ENCODE data around the gene CCDC12.

The CCDC12 gene

DNA sequence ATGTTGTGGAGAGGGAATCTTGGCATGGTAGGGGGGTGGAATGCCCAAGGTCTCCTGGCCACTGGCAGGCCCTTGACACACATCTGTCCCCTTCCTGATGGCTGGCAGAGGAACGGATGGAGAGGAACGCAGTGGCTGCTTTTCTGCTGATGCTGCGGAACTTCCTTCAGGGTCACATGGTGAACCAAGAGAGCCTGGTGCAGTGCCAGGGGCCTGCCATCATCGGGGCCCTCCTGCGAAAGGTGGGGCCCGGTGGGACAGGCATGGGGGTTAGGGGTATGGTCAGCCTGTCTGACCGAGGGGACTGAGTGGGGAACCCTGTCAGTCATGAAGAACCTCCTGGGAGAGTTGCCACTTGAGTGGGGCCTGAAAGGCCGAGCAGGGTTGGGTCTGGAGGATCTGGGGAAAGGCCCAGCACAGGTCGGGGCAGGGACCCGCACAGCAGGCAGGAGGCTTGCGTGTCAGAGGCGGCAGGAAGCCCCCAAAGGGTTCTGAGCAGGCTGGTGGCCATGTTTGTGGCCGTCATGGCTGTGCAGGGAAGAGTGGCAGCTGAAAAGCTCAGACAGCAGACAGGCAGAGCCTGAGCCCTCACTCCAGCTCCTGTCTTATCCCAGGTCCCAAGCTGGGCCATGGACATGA lies 21.0 kb upstream of the CCDC12 start:
- H3K27ac ChIP-seq = no peak overlapping the region
- no peak for DNase-seq (ENCODE audit: low read depth, low spot score)

DNA sequence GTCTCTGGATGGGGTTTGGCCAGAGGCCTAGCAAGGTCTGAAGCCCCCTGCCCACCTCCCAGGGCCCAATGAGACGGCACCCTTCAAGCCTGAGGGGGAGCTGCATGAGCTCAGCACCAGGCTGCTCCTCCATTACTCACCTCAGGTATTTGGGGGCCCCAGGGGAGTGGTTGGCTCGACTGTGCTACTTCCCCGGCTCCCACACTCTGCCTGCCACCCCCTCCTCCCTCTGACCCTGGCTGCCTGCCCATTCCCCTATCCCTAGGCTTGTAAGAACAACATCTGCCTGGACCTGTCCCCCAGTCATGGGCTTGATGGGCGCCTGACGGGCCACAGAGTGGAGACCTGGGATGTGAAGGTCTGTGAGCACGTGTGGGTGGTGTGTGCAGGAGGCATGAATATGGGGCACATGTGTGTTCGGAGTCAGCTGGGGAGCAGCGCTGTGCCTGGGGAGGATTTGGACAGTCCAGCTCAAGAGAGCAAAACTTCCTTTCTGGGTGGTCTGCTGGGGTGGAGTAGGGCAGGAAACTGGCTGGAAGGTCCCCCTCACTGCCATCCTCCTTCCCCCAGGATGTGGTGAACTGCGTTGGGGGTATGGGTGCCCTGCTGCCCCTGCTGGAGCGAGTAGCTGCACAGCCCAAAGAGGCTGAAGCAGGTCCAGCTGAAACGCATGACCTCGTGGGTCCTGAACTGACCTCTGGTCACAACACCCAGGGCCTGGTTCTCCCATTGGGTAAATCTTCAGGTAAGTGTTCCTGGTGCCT lies 20.3 kb upstream of the CCDC12 start:
- no peak for DNase-seq (ENCODE audit: low read depth, low spot score)
- no peak overlapping the region for H3K27ac ChIP-seq

DNA sequence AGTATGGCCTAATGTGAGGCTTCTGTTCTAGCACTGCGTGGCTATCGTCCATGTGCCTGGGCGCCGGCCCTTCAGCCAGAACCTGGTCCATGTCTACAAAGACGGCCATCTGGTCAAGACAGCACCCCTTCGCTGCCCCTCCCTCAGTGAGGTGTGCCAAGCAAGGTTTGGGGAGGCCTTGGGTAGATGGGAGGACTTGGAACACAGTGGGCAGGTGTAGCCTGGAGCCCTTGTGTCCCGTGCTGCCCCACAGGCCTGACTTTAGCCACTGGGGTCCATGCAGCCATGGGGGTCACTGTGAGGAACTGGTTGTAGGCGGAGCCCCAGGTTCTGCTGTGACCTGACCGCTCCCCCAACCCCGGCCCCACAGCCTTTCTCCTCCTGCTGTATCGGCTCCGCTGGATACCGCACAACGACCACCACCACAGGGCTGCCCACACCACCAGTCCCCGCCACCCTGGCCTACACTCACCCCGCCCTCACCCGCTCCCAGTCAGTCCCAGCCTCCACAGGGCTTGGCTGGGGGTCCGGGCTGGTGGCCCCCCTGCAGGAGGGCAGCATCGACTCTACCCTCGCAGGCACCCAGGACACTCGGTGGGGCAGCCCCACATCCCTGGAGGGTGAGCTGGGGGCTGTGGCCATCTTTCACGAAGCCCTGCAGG lies 19.5 kb upstream of the CCDC12 start:
- no peak overlapping the region for H3K27ac ChIP-seq
- DNase-seq (ENCODE audit: low read depth, low spot score) = no peak

DNA sequence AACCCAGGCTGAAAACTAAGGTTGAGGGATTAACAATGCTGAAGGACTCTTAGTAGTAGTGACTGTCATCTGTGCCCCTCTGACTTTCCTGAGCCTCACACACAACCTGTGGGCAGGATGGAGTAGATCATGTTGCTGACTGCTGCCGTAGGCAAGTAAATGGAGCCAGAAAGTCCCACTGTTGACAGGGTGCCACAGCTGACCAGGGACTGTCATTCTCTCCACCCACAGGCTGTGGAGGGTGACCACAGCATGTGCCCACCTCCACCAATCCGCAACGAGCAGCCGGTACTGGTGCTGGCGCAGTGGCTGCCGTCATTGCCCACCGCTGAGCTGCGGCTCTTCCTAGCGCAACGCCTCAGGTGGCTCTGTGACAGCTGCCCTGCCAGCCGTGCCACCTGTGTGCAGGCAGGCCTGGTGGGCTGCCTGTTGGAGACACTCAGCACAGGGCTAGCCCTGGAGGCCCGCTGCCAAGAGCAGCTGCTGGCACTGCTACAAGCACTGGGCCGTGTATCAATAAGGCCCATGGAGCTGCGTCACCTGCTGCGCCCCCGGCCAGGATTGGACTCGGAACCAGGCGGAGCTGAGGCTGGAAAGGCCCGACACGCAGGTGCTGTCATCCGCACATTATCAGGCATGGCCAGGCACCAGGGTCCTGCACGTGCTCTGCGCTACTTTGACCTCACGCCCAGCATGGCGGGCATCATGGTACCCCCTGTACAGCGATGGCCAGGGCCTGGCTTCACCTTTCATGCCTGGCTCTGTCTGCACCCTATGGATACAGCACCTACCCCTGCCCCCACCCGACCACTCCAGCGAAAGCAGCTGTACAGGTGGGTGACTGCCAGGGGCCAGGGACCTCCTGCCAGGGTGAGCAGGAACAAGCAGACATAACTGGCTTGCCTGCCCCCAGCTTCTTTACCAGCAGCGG lies 18.5 kb upstream of the CCDC12 start:
- no peak overlapping the region for H3K27ac ChIP-seq
- no peak for DNase-seq (ENCODE audit: low read depth, low spot score)

DNA sequence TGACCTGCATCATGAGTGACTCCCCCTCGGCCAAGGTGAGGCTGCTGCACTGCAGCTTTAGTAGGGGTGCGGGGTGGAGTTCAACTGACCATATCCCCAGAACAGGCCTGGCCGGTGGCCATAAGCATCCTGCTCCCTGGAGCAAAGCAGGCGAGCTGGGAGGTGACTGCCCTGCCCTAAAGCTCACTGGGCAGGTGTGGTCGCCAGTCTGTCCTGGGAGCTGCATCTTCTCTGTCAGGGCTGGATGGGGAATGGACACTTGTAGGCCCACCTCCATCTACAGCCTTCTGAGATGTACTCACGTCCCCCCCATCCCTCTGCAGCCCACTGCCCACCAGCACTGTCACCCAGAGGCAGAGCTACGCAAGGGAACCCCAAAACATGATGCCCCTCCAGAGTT lies 17.4 kb upstream of the CCDC12 start:
- H3K27ac ChIP-seq = no peak overlapping the region
- DNase-seq (ENCODE audit: low read depth, low spot score) = no peak

DNA sequence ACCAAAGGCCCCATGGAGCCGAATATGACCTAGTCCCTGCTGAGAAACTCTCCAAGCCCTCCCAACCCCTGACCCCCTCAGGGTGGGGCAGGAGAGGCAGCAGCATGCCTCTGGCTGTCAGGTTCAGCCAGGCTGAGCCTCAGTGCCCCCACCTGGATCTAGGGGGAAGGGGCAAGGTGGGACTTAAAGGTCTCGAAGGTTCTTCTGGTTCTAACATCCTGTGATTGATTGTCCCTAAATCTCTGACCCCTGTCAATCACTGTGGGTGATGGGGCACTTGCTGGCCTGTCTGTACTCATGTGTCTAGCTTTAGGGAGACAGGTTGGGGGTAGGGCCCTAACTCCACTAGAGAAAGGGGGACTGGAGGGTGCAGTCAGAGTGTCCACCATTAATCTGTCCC lies 16.7 kb upstream of the CCDC12 start:
- DNase-seq (ENCODE audit: low read depth, low spot score) = no peak
- no peak overlapping the region for H3K27ac ChIP-seq

DNA sequence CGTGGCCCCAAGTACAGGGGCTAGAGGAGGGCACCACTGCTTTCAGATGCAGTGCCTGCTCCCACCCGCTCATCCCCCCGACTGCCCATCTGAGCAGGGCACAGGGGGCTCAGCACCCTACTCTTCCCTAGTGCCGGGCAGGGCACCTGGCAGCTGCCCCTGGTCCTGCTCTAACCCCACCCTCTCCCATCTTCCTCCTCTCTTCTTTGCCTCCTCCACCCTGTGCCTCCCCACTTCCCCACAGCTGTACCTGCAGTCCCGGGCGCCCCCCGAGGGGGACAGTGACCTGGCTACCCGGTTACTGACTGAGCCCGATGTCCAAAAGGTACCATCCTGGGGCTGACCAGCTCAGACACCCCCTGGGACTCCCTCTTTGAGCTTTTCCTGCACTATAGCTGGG lies 15.7 kb upstream of the CCDC12 start:
- H3K27ac ChIP-seq = no peak overlapping the region
- no peak for DNase-seq (ENCODE audit: low read depth, low spot score)

DNA sequence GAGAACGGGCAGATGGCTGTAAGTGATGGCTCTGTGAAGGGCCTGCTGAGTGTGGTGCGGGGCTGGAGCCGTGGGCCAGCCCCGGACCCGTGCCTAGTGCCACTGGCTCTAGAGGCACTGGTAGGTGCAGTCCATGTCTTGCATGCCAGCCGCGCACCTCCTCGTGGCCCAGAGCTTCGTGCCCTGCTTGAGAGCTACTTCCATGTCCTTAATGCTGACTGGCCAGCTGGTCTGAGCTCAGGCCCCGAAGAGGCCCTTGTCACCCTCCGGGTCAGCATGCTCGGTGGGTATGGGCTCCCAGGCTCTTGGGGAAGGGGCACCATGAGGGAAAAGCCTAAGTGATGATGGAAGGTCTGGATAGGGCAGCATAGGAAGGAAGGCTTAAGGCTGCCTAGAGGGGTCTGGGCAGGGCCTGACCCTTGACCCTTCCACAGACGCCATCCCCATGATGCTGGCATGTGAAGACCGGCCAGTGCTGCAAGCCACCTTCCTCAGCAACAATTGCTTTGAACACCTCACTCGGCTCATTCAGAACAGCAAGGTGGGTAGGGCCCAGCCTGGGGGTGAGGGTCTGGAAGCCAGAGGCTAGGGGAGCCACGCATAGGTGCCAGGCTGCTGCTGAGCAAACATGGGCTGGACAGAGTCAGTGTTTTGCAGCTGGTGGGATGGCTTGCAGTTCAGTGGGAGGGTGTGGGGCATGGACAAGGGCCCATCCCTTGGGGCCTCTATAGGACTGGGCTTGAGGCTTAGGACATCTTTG lies 15.0 kb upstream of the CCDC12 start:
- DNase-seq (ENCODE audit: low read depth, low spot score) = no peak
- H3K27ac ChIP-seq = no peak overlapping the region

DNA sequence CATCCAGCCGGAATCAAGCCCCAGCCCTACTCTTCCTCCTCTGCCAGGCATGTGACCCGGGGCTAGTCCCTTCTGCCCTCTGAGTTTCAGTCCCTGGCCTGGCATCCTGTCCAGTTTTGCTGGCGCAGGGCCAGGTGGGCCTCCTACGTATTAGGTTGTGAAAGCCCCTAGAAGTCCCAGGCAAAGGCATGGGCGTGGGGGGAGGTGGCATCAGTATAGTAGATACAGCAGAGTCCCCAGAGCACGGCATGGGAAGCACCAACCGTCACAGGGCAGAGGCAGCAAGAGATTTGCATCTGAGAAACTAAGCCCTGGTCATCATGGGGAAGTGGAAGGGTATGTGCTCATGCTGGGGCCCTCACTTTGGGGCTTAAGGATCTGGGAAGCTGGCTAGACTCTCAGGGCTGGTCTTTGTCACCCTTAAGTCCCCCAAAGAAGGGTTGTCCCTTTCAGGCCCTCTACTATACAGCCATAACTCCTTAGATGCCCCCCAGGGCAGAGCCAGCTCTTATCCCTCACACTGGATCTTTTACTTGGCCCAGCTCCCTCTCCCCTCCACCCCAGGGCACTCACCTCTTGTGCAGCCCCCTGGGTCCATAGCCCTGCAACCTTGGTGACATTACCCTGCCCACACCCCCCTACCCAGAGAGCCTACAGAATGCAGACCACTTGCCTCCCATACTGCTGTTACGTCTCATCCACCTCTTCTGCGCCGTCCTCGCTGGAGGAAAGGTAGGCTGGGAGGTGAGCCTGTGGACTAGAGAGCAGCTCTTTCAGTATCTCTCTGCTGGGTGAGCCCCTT lies 14.2 kb upstream of the CCDC12 start:
- no peak overlapping the region for H3K27ac ChIP-seq
- DNase-seq (ENCODE audit: low read depth, low spot score) = no peak

DNA sequence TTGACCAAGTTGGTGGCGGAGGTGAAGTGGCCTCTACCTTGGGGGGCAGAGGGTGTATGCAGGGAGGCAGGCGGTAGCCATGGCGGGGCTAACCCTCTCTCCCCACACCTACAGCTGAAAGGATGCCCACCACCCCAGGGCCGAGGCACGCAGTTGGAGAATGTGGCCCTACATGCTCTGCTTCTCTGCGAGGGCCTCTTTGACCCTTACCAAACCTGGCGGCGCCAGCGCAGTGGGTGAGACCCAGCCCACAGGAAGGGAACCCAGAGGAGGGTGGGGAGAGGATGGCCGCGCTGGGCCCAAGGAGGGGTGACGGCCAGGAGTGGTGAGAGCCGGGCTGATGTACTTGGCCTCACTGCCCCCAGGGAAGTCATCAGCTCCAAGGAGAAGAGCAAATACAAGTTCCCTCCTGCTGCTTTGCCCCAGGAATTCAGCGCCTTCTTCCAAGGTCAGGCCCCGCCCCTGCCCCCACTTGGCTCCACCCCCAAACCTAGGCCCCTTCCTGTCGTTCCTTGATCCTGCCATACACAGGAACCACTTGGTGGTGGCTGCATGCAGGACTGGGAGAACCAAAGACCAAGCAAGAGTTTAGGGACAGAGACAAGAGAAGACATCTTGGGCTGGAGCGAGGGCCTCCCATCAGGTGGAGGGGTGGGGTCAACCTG lies 12.7 kb upstream of the CCDC12 start:
- no peak for DNase-seq (ENCODE audit: low read depth, low spot score)
- H3K27ac ChIP-seq = no peak overlapping the region

DNA sequence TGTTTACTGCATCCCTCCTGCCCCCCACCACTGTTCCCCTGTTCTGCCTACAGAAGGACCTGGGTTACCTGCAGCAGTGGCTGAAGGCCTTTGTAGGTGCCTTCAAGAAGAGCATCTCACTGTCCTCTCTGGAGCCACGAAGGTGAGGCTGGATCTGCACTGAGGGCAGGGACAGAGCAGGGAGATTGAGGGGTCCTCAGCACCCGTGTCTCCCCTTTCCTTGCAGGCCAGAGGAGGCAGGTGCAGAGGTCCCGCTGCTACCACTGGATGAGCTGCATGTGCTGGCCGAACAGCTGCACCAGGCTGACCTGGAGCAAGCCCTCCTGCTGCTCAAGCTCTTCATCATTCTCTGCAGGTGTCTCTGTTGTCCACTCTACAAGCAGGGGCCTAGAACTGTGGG lies 12.1 kb upstream of the CCDC12 start:
- no peak for DNase-seq (ENCODE audit: low read depth, low spot score)

DNA sequence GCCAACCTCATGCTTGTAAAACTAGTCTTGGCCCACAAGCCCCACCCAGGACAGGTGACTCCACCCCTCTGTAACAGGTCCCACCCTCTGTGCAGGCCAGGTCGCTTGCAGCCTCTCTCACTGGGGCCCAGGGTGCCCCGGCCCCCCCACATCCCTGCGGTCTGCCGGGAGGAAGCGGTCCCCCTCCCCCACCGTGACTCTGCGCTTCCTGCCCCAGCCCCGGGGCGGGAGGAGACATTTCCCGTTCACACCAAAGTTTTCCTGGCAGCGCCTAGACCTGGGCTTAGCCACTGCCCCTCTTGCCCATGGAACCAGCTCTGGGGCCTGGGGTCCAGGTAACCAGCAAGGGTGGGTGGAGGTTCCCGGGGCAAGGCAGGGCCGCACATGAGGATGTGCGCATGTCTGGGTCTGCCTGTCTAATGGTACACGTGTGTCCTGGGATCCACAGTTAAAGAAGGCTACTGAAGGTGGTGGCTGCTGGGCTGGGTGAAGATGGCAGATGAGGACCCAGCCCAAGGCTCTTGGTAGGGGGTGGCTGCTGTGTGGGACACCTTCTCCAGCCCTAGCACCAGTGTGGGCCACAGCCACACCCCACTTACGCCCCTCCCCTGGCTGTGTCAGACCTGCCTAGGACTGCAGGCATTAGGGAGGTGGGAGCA lies 11.3 kb upstream of the CCDC12 start:
- H3K27ac ChIP-seq = peak overlapping the region; percentile 40

More for the DNA sequence above, 12.1 kb upstream of the CCDC12 start:
- no peak overlapping the region for H3K27ac ChIP-seq

DNA sequence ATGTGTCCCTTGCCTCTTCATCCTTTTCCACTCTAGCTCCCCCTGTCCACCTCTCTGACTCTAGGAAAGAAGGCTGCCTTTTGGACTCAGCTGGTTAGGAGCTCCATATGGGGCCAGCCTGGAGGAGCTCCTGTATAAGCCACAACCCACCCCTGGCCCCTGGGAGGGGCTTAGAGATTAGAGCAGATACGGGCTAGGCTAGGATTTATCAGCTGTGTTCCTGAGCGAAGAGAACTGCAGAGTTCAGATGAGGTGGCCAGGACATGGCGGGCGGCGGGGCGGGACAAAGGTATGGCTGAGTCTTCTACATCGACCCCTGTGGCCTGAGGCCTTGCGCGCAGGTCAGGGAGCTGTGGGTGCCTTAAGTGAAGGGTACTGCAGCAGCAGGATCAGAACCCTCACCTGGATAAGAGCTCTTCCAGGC lies 10.8 kb upstream of the CCDC12 start:
- H3K27ac ChIP-seq = peak overlapping the region; percentile 40
- DNase-seq (ENCODE audit: low read depth, low spot score) = no peak

More for the DNA sequence above, 11.3 kb upstream of the CCDC12 start:
- no peak for DNase-seq (ENCODE audit: low read depth, low spot score)

DNA sequence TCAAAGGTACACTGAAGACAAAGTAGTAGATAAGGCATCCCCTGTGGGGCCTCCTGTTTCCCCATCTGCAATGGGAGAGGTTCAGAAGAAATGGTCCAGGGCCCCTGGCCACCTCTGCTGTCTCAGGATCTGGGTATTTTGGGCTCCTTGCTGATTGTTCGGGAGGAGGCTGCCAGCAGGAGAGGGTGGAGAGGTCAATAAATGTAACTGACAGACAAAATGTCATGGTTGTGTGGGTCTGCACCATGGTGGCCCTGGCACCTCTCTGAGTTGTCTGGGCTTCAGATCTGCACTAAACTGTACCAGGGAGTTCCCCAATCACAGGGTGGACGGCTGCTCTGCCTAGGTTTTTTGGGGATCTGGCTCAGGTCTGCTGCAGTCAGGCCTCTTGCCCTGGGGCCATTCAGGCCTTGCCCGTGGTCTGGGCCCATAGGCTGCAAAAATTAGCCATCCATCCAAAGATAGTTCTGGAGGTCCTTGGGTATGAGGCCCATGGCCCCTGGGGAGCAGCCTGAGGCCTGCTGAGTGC lies 10.3 kb upstream of the CCDC12 start:
- no peak for DNase-seq (ENCODE audit: low read depth, low spot score)
- peak overlapping the region; percentile 40 for H3K27ac ChIP-seq

DNA sequence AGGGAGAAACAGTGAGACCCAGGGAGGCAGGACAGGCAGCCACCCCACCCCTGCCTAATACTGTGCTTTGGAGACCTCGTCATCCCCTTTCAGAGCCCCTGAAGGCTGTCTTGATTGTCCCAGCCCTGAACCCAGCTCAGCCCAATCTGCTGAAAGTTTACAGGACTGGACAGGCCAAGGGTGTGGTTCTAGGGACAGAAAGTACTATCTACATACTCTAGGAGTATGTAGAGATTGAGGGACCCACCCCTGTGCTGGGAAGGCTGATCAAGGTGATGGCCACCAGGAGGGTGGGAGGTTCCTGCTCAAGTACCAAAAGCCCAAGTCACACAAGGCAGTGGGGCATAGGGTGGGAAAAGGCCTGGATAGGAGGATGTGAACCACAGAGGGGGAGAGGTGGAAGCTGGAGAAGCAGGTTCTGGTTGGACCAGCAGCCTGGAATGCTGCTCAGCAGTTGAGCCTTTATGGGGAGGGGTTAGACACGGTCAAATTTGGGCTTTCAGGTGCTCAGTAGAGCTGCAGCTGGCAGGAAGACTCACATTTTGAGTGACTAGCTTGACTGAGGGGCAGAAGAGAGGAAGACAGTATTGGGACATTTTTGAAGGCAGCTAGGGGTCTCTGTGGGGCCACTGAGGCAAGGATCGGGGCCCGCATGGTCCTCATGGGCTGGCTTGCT lies 9.6 kb upstream of the CCDC12 start:
- H3K27ac ChIP-seq = peak overlapping the region; percentile 40

DNA sequence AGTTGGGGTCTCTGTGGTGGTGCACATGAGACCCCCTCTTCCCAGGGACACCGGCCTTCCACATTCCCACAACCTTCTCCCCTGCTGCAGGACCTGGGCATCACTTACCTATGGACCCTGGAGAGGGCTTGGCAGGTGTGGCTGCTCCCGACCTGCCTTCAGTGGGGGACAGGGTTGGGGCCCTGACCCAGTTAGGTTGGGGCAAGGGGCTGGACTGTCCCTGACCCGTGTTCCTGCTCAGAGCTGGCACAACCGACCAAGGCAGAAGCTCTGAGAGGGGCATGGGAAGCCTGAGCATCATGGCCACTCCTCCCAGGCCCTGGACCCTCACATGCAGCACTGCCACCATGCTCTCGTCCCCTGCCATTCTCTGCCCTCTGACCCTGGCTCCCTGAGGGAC lies 9.0 kb upstream of the CCDC12 start:
- peak overlapping the region; percentile 40 for H3K27ac ChIP-seq

More for the DNA sequence above, 9.6 kb upstream of the CCDC12 start:
- no peak for DNase-seq (ENCODE audit: low read depth, low spot score)

More for the DNA sequence above, 9.0 kb upstream of the CCDC12 start:
- no peak for DNase-seq (ENCODE audit: low read depth, low spot score)
